T47D (cell line): Measurements from ENCODE around the gene SYNPO2L.
"Not testable (repeated sequence)": the region's sequence is repeated elsewhere in the genome, so short reads cannot be mapped to it uniquely, and the experiment has no call there.

Source experiments
- DNase-seq, 2 experiments: peaks; one replicate each; pipeline versions ENCODE4 v3.0.0 to v3.0.0-alpha.2; 2011 to 2012; ENCODE audit warnings: low read depth in 1 of 2, low spot score in 1 of 2
- JUND ChIP-seq: IDR thresholded peaks from 2 replicates; pipeline ENCODE4 v1.6.1; 2012; ENCODE audit warnings: low read depth
- in situ Hi-C: cut with HindIII; loops from 2 replicates; pipeline ENCODE4 v1.10.0; 2016; ENCODE audit warnings: low sequenced_read_pairs, low pct_unique_long_range_greater_than_20kb

The SYNPO2L gene, protein sequence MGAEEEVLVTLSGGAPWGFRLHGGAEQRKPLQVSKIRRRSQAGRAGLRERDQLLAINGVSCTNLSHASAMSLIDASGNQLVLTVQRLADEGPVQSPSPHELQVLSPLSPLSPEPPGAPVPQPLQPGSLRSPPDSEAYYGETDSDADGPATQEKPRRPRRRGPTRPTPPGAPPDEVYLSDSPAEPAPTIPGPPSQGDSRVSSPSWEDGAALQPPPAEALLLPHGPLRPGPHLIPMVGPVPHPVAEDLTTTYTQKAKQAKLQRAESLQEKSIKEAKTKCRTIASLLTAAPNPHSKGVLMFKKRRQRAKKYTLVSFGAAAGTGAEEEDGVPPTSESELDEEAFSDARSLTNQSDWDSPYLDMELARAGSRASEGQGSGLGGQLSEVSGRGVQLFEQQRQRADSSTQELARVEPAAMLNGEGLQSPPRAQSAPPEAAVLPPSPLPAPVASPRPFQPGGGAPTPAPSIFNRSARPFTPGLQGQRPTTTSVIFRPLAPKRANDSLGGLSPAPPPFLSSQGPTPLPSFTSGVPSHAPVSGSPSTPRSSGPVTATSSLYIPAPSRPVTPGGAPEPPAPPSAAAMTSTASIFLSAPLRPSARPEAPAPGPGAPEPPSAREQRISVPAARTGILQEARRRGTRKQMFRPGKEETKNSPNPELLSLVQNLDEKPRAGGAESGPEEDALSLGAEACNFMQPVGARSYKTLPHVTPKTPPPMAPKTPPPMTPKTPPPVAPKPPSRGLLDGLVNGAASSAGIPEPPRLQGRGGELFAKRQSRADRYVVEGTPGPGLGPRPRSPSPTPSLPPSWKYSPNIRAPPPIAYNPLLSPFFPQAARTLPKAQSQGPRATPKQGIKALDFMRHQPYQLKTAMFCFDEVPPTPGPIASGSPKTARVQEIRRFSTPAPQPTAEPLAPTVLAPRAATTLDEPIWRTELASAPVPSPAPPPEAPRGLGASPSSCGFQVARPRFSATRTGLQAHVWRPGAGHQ

DNA sequence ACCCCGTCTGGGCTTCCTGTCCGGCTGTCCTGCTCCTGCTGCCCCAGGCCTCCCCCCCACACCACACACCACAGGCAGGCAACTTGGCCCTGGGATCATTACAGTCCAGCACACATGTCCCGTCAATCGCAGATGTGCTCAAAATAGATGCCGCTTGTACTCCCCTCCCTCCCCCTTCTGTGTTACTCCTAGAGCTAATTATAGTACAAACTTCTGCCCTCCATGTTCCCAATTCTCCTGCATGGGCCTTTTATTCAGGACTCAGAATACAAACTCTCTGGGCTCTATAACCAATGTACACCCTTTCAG is at the start of gene SYNPO2L:
Gene SYNPO2L, minus strand, starts transcription at position 40 of the 309 bp plus-strand sequence. CDS start 107 bp downstream, outside the sequence.
- in situ Hi-C loops, result no loop called here
- DNase-seq, result no peak
- no peak for TF ChIP-seq JUND

DNA sequence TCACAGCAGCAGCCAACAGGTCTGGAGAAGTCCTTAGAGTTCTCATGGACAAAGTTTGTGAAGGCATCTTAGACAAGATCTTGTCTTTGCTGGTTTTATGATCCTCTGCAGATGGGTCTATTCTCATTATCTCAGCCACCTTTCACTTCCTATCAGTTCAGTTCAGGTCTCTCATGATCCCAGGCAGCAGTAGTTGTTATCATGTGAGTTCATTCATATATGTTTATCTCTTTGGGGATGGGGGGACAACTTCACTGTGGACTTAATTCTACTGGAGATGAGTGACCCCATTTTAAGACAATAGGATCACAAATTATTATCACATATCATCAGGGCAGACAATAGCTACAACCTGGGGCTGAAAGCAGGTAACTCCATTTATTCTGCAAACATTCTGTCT is 48.1 kb upstream of the SYNPO2L start:
- in situ Hi-C loops, result not testable (repeated sequence)

DNA sequence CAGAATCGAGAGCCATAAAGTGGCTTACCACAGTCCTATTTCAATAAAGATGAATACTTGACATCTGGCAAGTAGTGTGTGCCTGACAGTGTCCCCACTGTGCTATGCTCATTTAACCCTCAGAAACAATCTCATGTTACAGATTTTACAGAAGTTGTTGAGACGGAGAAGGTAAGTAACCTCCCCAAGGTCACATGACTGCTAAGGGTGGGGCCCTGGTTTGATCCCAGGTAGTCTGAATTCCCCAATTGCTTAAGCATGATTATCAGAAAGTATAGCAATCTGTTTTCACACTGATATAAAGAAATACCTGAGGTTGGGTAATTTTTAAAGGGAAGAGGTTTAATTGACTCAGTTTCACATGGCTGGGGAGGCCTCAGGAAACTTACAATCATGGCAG is 43.0 kb upstream of the SYNPO2L start:
- in situ Hi-C loops, DNase-seq: not testable (repeated sequence)

More for the DNA sequence above, 48.1 kb upstream of the SYNPO2L start:
- DNase-seq, result not testable (repeated sequence)

DNA sequence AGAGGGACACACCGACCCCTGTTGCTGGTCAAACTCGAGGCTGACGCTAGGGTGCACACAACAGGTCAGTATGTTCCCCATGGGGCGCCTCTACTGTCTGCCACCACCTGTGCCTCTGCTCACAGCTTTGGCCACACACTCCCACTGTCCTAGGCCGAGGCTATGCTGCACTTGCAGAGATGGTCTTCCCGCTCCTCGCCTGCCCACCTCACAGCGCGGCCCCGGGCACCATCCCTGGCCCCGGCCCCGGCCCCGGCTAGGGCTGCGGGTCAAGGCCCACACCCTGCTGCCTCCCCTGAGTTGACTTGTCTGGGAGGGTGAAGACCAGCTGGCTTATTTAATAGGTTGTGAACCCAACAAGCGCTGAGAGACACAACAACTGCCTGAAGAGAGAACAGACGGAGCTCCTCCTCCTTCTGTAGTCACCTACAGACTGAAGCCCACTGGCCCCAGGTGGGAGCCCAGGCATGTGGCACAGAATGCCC is 41.9 kb upstream of the SYNPO2L start, which contains the start of gene AGAP5:
Gene AGAP5, minus strand, starts transcription at position 435 of the 485 bp plus-strand sequence. Its CDS starts 354 bp downstream, at position 81.
- DNase-seq, in situ Hi-C loops: not testable (repeated sequence)

DNA sequence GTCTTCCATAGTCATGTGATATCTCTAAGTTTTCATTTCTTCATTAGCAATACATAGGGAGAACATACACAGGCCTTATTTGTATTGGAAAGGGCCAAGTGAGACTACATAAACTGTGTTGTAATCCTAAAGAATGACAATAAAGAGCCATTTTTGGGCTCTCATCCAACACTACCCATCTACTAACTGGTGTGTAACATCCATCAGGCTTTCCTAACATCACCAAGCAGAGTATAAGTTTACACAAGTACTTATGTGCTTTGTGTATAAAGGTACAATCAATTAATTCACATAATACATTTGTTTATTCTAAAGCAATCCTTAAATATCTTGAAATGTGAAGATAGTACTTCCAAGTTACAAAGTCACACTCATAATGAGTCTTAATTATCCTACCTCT is 39.5 kb upstream of the SYNPO2L start:
- DNase-seq, in situ Hi-C loops: not testable (repeated sequence)

DNA sequence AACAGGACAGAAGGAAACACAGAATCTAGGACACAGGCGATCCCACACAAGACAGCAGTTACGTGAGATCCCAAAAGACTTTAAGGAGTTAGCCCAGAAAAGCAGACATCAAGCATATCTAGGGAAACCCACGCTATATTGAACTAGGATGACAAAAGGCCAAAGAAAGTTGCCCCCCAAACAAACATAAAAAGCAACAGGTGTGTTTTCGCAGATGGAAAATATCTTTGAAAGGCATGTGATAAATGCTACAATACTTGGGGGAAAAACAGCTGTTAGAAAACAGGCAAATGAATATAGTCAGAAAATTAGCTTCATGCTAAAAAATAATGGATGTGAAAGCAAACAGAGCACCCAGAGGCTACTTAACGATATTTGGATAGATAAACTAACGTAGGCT is 34.9 kb upstream of the SYNPO2L start:
- in situ Hi-C loops, DNase-seq: not testable (repeated sequence)

DNA sequence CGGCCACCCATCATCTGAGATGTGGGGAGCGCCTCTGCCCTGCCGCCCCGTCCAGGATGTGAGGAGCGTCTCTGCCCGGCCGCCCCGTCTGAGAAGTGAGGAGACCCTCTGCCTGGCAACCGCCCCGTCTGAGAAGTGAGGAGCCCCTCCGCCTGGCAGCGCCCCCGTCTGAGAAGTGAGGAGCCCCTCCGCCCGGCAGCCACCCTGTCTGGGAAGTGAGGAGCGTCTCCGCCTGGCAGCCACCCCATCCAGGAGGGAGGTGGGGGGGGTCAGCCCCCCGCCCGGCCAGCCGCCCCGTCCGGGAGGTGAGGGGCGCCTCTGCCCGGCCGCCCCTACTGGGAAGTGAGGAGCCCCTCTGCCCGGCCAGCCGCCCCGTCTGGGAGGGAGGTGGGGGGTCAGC is 33.8 kb upstream of the SYNPO2L start:
- DNase-seq, in situ Hi-C loops: not testable (repeated sequence)

DNA sequence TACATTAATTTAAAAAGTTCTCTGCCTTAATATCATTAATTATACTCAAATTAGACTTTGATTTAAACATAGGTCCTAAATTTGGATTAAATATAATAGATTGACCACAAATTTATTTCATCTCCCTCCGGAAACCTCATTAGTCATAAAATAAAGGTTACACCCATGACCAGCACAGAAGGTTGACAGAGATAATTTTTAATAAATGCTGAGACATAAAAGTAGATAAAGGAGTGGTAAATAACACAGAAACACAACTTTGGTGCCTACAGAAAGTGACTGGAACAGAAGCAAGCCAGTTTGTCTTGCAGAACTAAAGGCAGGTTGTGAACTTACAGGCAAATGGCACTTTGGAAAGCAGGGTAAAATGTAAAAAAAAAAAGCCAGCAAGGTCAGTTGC is 31.8 kb upstream of the SYNPO2L start:
- in situ Hi-C loops, DNase-seq: not testable (repeated sequence)

DNA sequence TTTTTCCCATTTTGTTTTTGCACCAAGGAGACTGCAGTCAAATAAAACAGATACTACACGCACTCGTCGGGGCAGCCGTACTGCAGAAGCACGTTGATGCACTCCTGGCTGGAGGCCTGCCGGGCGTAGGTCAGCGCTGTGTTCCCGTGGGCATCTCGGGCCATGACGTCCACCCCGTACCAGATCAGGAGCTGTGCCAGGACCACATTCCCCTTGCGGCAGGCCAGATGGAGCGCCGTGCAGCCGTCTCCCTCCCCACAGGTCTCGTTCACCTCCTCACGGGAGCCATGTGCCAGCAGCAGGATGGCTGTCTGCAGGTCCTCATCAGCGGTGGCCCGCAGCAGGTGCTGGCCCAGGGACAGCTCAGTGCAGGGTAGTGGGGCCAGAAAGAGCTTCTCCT is 18.7 kb upstream of the SYNPO2L start:
- DNase-seq, in situ Hi-C loops: not testable (repeated sequence)

DNA sequence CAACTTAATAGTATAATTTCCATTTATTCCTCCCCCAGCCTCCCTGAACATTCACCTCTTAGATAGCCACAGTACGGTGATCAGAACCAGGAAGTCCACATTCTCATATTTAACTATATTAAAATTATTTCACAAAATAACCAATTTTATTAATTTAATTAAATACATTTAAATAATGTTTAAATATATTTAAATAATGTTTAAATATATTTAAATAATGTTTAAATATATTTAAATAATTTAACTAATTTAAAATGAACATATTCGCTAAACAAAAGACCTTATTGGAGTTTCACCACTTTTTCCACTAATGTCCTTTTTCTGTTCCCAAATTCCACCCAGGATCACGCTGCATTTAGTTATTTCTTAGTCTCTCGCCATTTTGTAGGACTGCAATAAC is 12.5 kb upstream of the SYNPO2L start:
- in situ Hi-C loops, DNase-seq: not testable (repeated sequence)

DNA sequence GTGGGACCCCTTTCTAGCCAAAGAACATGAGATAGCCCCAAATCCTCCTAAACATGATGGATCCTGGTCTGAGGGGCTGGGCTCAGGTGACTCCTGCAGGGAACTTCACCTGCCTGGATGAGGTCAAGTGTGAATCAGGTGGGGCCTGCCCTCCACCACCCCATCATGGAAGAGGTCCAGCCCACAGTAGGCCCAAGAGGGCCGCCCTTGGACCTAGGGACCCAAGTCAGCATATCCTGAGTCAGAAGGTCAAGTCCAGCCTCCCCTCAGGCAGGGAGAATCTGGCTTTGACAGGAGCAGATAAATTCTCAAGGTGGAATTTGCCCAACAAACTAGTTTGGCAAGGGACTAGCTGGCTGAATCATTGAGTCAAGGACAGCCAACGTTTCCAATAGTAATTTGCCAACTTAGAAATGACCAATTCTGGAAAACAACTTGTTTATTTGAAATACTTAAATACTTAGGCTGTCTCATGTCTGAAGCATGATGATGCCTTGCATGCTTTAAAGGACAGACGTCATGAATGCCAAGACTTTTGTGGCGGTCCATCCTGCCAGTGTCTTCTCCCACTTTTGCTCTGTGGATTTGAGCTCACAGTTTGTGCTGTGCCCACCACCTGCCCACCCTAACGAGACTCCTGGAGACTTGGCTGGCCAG is 10.5 kb upstream of the SYNPO2L start:
- in situ Hi-C loops, DNase-seq: not testable (repeated sequence)

DNA sequence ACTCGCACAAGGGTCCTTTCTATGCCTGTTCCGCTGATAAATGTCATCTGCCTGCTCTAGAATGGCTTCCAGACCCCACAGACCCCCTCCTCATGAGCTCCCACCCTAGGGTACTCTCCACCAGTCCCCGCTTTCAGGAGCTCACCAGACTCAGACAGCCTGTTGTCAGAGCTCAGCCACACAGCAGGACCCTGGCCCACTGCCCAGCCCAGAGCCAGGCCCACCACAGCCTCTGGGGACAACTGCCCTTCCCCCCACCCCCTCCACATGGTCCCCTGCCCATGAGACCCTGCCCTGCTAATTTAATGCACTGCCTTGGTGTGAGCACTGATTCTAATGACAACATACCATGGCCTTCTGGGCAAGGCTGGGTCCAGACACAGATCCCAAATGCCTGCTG is 9.8 kb upstream of the SYNPO2L start:
- in situ Hi-C loops, DNase-seq: not testable (repeated sequence)

DNA sequence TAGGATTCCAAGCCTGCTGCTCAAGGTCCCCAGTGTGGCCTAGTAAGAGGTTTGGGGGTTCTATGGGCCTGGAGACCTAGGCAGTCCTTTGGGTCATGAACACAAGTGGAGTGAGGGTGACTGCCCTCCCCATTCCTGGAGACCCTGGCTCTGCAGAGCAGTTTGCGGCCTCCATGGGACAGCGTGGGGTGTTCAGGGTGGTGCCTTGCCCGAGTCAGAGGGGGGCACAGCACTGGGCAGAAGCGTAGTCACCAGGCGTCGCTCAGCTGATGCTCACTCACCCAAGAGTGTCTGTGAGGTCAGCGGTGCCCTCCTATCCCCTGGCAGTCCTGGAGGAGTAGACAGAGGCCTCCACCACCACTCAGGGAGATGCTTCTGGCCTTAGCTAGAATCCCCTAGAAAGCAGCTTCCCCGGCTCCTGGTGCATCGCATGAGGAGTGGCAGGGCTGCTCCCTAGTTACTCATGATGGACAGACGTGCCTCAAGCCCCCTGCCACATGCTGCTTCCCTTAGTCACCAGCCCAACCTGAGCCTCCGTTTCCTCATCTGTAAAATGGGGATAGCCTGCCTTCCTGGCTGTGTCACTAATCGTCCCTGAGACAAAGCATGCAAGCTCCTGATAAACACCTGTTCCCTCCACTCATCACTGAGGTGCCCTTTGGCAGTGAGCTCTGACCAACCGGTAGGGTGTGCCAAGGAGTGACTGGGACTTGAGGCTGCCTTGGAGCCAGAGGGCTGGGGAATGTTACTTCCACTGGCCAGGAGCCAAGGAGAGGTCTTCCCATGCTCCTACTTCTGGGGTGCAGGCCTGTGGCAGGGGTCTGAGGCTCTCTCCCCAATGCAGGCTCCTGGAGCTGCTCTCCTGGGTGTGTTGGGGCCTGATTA is 8.6 kb upstream of the SYNPO2L start:
- DNase-seq, result peak in 1 of 2 experiments; percentile 59
- in situ Hi-C loops, result not testable (repeated sequence)

DNA sequence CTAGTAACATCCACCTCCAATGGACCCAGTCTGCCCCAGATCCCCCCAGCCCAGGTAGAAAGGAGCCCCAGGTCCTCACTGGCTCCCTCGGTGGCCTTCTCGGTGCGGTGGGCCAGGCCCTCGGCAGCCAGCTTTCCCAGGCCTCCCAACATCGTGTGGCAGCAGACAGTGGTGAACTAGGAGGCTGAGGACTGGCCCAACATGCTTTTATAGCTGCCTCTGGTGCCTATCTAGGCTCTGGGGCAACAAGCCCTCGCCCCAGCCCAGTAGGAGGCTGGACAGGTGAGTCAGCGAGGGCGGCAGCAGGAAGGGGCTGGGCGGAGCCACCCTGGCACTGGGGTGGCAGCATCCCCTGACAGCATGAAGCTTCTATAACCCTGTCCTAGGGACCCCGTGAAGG is 7.8 kb upstream of the SYNPO2L start:
- DNase-seq, in situ Hi-C loops: not testable (repeated sequence)

DNA sequence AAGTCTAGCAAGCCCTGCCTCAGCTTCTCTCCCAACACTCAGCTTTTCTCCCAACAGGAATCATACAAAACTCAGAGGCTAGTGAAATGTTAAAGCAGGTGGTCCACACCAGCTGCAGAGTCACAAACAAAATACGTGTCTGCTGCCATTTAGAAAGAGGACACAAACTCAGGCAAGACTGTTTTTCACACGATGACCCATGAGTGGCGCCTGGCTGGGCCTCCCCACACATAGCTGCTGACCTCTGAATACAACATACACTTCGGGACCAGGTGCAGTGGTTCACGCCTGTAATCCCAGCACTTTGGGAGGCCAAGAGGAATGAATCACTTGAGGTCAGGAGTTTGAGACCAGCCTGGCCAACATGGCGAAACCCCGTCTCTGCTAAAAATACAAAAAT is 6.9 kb upstream of the SYNPO2L start:
- in situ Hi-C loops, DNase-seq: not testable (repeated sequence)
